GM12892 (cell line): Measurements from ENCODE around the gene NR3C2.

Experiments used
- POLR2A ChIP-seq: IDR thresholded peaks from 2 replicates; pipeline ENCODE4 v1.6.1; 2011; ENCODE audit warnings: low read depth, low read length, control low read depth
- POLR2AphosphoS5 ChIP-seq: IDR thresholded peaks from 2 replicates; pipeline ENCODE4 v1.6.1; 2011; ENCODE audit warnings: low read depth, low read length, control low read depth
- TAF1 ChIP-seq: IDR thresholded peaks from 2 replicates; pipeline ENCODE4 v1.6.1; 2011; ENCODE audit warnings: low read depth, mild to moderate bottlenecking, control low read depth, low read length, borderline replicate concordance

GRCh38 chr4:148369919-148370318 lies 72.3 kb downstream of the NR3C2 start:
- TF ChIP-seq TAF1, result no peak
- TF ChIP-seq POLR2A, result no peak
- TF ChIP-seq POLR2AphosphoS5, result no peak
